HG03520 (cell line): ENCODE data around the gene PKP3.
"Not testable (repeated sequence)": the region's sequence is repeated elsewhere in the genome, so short reads cannot be mapped to it uniquely, and the experiment has no call there.

ENCODE experiments used
- ATAC-seq: cut with Tn5 transposase; IDR thresholded peaks from one replicate; pipeline ENCODE4 v1.9.1; 2021; ENCODE audit warnings: mild to moderate bottlenecking, moderate library complexity; ENCODE audit not compliant: unreplicated experiment

The PKP3 gene

GRCh38 chr11:362642-363442 lies 31.2 kb upstream of the PKP3 start:
- no peak for ATAC-seq

GRCh38 chr11:363443-363805 lies 30.6 kb upstream of the PKP3 start:
- not testable (repeated sequence) for ATAC-seq

- no peak for ATAC-seq
Observed at GRCh38 chr11:363948-364761, 29.9 kb upstream of the PKP3 start.

- ATAC-seq = no peak
Observed at GRCh38 chr11:364991-365725, 28.9 kb upstream of the PKP3 start.

- ATAC-seq = no peak
Observed at GRCh38 chr11:365831-366230, 28.2 kb upstream of the PKP3 start.

- ATAC-seq = no peak
Observed at GRCh38 chr11:367956-368413, 26.0 kb upstream of the PKP3 start.

GRCh38 chr11:368414-369335 lies 25.3 kb upstream of the PKP3 start:
- no peak for ATAC-seq

- no peak for ATAC-seq
Observed at GRCh38 chr11:369336-370018, 24.5 kb upstream of the PKP3 start, which contains the start of gene B4GALNT4. TSS of gene B4GALNT4 (plus strand) at chr11:369499. CDS start at chr11:369804, 305 bp downstream.

GRCh38 chr11:370070-370941 lies 23.7 kb upstream of the PKP3 start:
- ATAC-seq = no peak

GRCh38 chr11:371051-371450 lies 23.0 kb upstream of the PKP3 start:
- no peak for ATAC-seq

- no peak for ATAC-seq
Observed at GRCh38 chr11:371716-372590, 22.1 kb upstream of the PKP3 start.

GRCh38 chr11:372809-373715 lies 20.9 kb upstream of the PKP3 start:
- ATAC-seq = no peak

GRCh38 chr11:373716-374551 lies 20.1 kb upstream of the PKP3 start:
- ATAC-seq = no peak

GRCh38 chr11:375065-376025 lies 18.7 kb upstream of the PKP3 start:
- no peak for ATAC-seq
